Thyroid gland (tissue), 4 donors: ENCODE data around the gene ORM1. TPM values are rescaled to one million over a fixed set of nuclear protein-coding genes. Genes with fewer than 3 reads are reported as not detected.
"Not testable (repeated sequence)": the region's sequence is repeated elsewhere in the genome, so short reads cannot be mapped to it uniquely, and the experiment has no call there.

Experiments used
- DNase-seq, 2 donors: peaks; one replicate each; pipeline ENCODE4 v3.0.0-alpha.2; 2019
- H3K27ac ChIP-seq, 3 donors: fragments of 200-600 bp; sonication (generic); 1 replicate in 2 of 3; 2 replicates in 1 of 3; pipeline ENCODE4 v1.5.1; 2016 to 2019; ENCODE audit warnings: mild to moderate bottlenecking in 1 of 3, moderate library complexity in 1 of 3
- H3K27me3 ChIP-seq: fragments of 200-600 bp; sonication (generic); one replicate; pipeline ENCODE4 v1.5.1; 2019
- H3K36me3 ChIP-seq, 2 donors: fragments of 200-600 bp; sonication (generic); one replicate each; pipeline ENCODE4 v1.5.1; 2016 to 2019
- H3K4me1 ChIP-seq, 2 donors: fragments of 200-600 bp; sonication (generic); one replicate each; pipeline ENCODE4 v1.5.1; 2017 to 2019
- H3K4me3 ChIP-seq, 3 donors: fragments of 200-600 bp; sonication (generic); replicated peaks in 1 of 3; 1 replicate in 2 of 3; 2 replicates in 1 of 3; pipeline ENCODE4 v1.5.1; 2016; ENCODE audit warnings: mild to moderate bottlenecking in 1 of 3
- H3K9me3 ChIP-seq: fragments of 200-600 bp; sonication (generic); one replicate; pipeline ENCODE4 v1.5.1; 2017
- POLR2A ChIP-seq, 2 donors: fragments of 450-650 bp; IDR thresholded peaks; one replicate each; pipeline ENCODE4 v1.6.1; 2017; ENCODE audit warnings: antibody characterized with exemption in 2 of 2, mild to moderate bottlenecking in 2 of 2, moderate library complexity in 1 of 2
- WGBS, 2 donors: methylation state at CpG; one replicate each; pipeline ENCODE4 v1.1.5; 2017; 5-methylcytosine and 5-hydroxymethylcytosine counted together
- intact Hi-C: fragments of 100-400 bp; cut with DNase I; formaldehyde crosslinking; loops from one replicate; pipeline ENCODE4 v1.15.1; 2023
- total RNA-seq, 4 donors: library from RNA; depleted of rRNA; stranded (reverse); fragments of >200 nt; gene quantifications; one replicate each; pipeline ENCODE4 v1.2.3, GENCODE V29; 2016
- TF ChIP-seq, protein P1 (sequence below), 6 experiments: fragments of 200-600 bp in 3 of 6; fragments of 450-650 bp in 3 of 6; sonication (generic) in 3 of 6; IDR thresholded peaks; one replicate each; pipeline ENCODE4 v1.5.1; 2016 to 2019; ENCODE audit warnings: antibody characterized with exemption in 6 of 6, mild to moderate bottlenecking in 2 of 6, inconsistent platforms in 1 of 6, moderate library complexity in 1 of 6

ORM1 gene
- total RNA-seq, 4 donors from 2014 or later, result not detected

DNA sequence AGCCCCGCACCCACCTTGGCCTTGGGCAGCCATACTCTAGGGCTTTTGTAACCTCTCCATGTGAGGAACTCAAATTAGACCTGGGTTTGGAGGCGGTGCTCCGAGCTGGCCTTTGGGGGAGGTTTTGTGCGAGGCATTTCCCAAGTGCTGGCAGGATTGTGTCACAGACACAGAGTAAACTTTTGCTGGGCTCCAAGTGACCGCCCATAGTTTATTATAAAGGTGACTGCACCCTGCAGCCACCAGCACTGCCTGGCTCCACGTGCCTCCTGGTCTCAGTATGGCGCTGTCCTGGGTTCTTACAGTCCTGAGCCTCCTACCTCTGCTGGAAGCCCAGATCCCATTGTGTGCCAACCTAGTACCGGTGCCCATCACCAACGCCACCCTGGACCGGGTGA, 6.7 kb downstream of the ORM1 start, which contains the start of gene ORM2:
TSS of gene ORM2 (plus strand) at position 245 of the 398 bp plus-strand sequence. CDS start at position 281, 36 bp downstream.
- H3K27me3 ChIP-seq, intact Hi-C loops, H3K4me1 ChIP-seq, H3K4me3 ChIP-seq, H3K27ac ChIP-seq, H3K9me3 ChIP-seq, H3K36me3 ChIP-seq, DNase-seq: not testable (repeated sequence)
- WGBS, 2 donors, result no CpG with 5 or more reads among the region's 10 CpGs

DNA sequence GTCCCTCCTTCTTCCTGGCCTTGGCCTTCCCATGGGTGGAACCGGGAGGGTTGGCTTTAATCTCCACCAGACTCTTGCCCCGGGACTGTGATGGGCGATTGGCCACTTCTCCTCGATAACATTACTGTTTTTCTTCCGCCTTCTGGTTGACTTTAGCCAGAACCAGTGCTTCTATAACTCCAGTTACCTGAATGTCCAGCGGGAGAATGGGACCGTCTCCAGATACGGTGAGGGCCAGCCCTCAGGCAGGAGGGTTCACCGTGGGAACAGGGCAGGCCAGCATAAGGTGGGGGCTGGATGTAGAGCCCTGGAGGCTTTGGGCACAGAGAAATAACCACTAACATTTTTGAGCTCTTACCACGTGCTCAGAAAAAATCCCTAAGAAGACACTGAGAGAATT, 7.7 kb downstream of the ORM1 start:
- 66 to 69% methylated on average over 10 of the region's 10 CpGs for WGBS, 2 donors
- DNase-seq, result no peak
- TF ChIP-seq POLR2A (IDR thresholded peaks at IDR 0.05), result no peak
- TF ChIP-seq, protein P1, sequence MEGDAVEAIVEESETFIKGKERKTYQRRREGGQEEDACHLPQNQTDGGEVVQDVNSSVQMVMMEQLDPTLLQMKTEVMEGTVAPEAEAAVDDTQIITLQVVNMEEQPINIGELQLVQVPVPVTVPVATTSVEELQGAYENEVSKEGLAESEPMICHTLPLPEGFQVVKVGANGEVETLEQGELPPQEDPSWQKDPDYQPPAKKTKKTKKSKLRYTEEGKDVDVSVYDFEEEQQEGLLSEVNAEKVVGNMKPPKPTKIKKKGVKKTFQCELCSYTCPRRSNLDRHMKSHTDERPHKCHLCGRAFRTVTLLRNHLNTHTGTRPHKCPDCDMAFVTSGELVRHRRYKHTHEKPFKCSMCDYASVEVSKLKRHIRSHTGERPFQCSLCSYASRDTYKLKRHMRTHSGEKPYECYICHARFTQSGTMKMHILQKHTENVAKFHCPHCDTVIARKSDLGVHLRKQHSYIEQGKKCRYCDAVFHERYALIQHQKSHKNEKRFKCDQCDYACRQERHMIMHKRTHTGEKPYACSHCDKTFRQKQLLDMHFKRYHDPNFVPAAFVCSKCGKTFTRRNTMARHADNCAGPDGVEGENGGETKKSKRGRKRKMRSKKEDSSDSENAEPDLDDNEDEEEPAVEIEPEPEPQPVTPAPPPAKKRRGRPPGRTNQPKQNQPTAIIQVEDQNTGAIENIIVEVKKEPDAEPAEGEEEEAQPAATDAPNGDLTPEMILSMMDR (IDR thresholded peaks at IDR 0.05), result no peak
- Histone ChIP-seq H3K4me1 (no peaks in the 10 kb centered on the region), H3K9me3 (no peaks in the 10 kb centered on the region), H3K4me3 (no peak overlapping the region), H3K36me3 (no peaks in the 10 kb centered on the region), H3K27ac (no peak overlapping the region), H3K27me3 (no peaks in the 10 kb centered on the region)
- intact Hi-C loops, result no loop called here

DNA sequence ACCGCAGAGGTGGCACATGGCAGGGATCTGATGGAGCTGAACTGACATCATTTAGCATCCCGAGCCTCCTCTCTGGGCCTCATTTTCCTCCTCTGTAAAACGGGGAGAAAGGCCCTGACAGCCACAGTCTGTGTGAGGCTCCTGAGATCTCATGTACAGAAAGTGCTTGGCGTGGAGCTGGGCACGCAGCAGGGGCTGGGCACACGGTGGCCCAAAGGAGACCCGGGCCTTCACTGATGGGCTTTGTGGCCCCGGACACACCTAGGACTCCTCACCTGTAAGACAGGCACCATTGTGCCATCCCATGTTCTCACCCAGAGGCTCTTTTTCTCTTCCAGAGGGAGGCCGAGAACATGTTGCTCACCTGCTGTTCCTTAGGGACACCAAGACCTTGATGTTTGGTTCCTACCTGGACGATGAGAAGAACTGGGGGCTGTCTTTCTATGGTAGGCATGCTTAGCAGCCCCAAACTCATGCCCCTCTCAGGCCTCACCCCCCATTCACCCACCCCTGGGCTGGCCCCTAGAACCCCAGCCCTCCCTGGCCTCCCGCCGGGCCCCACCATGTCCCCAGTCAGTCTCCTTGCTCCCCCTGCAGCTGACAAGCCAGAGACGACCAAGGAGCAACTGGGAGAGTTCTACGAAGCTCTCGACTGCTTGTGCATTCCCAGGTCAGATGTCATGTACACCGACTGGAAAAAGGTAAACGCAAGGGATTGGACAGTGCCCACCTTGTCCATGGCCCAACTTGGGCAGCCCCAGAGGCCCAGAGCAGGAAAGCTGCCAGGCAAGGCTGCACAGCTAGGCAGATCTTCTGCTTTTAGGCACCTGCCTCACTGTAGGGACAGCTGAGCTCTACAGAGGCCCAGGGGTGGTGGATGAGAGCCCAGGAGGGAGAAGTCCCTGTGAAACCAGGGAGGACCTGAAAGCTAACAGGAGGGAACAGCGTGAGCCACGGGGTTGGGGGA, 8.6 kb downstream of the ORM1 start:
- intact Hi-C loops, H3K9me3 ChIP-seq, H3K36me3 ChIP-seq, H3K27me3 ChIP-seq, H3K27ac ChIP-seq, H3K4me1 ChIP-seq, DNase-seq, H3K4me3 ChIP-seq: not testable (repeated sequence)
- 66 to 77% methylated on average over 7 to 13 of the region's 19 CpGs for WGBS, 2 donors

DNA sequence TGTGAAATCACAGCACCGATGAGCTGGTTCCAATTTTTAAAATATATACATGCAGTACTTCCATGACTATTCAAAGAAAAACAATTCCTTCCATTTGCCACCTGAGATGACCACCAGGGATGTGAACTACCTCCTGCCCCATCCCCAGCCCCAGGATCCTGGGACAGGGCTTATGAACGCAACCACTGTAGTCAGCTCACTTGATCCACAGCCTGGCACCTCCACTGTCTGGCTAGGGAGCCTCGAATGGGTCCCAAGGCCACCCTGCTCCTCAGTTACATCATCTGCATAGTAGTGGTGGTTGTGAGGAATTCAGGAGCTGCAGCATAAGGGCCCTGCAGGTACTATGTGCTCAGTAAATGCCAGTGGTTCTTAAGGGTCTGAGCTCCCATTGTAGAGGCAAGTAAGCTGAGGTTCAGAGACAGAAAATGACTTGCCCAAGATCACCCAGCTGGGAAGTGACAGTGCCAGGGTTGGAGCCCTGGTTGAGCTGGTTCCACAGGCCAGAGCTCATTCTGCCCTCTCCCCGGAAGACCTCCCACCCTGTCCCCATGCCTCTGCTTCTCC, 9.7 kb downstream of the ORM1 start:
- H3K4me1 ChIP-seq, H3K27me3 ChIP-seq, intact Hi-C loops, H3K4me3 ChIP-seq, H3K27ac ChIP-seq, DNase-seq, H3K9me3 ChIP-seq: not testable (repeated sequence)
- peaks cover 6 to 14% of the 10 kb centered on the region in 2 donors for H3K36me3 ChIP-seq
- 71 to 81% methylated on average over 3 of the region's 4 CpGs for WGBS, 2 donors

DNA sequence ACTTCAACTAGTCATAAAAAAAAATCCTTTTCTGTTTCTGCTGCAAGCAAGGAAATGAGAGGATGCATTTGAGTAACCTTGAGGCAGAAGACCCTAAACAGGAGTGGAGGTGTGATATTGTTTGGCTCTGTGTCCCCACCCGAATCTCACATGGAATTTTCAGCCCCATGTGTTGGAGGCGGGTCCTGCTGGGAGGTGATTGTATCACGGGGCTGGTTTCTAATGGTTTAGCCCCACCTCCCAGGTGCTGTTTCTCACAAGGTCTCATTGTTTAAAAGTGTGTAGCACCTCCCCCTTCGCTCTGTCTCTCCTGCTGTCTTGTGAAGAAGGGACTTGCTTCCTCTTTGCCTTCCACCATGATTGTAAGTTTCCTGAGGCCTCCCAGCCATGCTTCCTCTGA, 10.8 kb downstream of the ORM1 start:
- intact Hi-C loops, DNase-seq, H3K27ac ChIP-seq, H3K4me1 ChIP-seq, H3K27me3 ChIP-seq, H3K4me3 ChIP-seq, H3K9me3 ChIP-seq: not testable (repeated sequence)
- WGBS, 2 donors, result 77 to 88% methylated on average over 1 to 3 of the region's 4 CpGs
- H3K36me3 ChIP-seq, result peaks cover 6 to 14% of the 10 kb centered on the region in 2 donors

DNA sequence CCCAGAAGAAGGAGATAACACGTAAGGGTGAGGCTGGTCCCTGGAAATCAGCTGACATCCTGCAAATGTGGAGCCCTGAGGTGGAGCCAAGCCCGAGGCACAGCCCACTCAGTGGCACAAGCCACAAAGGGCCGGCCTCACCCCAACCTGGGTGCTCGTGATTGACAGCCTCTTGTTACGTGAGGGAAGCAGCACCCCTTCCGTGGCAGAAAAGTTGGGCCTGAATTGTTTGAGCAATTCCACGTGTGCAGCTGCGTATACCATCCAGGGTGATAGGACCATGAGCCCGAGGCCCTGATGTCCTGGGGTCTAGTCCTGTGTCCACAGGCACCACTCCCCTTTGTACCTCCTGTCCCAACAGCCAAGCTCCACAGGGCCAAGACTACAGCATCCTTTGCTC, 11.6 kb downstream of the ORM1 start:
- intact Hi-C loops, result no loop called here
- H3K4me3 ChIP-seq, result no peak overlapping the region
- H3K9me3 ChIP-seq, result no peaks in the 10 kb centered on the region
- no peak overlapping the region for H3K27ac ChIP-seq
- TF ChIP-seq POLR2A (IDR thresholded peaks at IDR 0.05), result no peak
- H3K36me3 ChIP-seq, result peaks cover 6 to 16% of the 10 kb centered on the region in 2 donors
- 100% methylated on average over 2 to 4 of the region's 9 CpGs for WGBS, 2 donors
- no peaks in the 10 kb centered on the region for H3K27me3 ChIP-seq
- no peaks in the 10 kb centered on the region for H3K4me1 ChIP-seq
- DNase-seq, result no peak

DNA sequence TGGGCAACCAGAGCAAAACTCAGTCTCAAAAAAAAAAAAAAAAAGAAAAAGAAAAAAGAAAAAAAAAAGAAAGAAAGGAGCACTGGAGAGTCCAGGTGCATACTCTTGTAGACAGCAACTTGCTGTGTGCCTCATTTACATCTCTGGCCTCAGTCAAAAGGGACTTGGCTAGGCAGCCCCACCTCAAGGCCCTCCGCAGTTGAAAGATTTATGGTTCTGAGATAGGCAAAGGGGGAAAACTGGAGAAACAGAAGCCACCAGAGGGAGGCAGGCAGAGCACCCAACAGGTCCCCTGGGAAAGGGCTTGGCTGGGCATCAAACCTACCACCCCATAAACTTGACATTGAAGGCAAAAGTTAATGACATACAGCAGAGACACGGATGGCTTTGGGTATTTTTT, 12.8 kb downstream of the ORM1 start:
- TF ChIP-seq POLR2A (IDR thresholded peaks at IDR 0.05), result no peak
- TF ChIP-seq, protein P1 (IDR thresholded peaks at IDR 0.05), result no peak
- Histone ChIP-seq H3K4me3 (no peak overlapping the region), H3K36me3 (peaks cover 9 to 23% of the 10 kb centered on the region in 2 donors), H3K27ac (no peak overlapping the region), H3K9me3 (no peaks in the 10 kb centered on the region), H3K27me3 (no peaks in the 10 kb centered on the region), H3K4me1 (no peaks in the 10 kb centered on the region)
- intact Hi-C loops, result no loop called here
- WGBS, 2 donors, result 83 to 84% methylated on average over 2 of the region's 2 CpGs
- DNase-seq, result no peak
